Mesodermal cell (in vitro differentiated cells): ENCODE data around the gene ANKRD42.

ENCODE experiments used
- H3K27ac ChIP-seq: 2 replicates; pipeline ENCODE4 v1.7.0; 2013; ENCODE audit warnings: mild to moderate bottlenecking, low read depth, low read length, moderate library complexity; ENCODE audit not compliant: severe bottlenecking
- H3K36me3 ChIP-seq: 2 replicates; pipeline ENCODE4 v1.7.1; 2013; ENCODE audit warnings: mild to moderate bottlenecking, low read length, moderate library complexity; ENCODE audit not compliant: control insufficient read depth, insufficient read depth
- H3K4me1 ChIP-seq: one replicate; pipeline ENCODE4 v1.7.1; 2013; ENCODE audit warnings: mild to moderate bottlenecking, low read length; ENCODE audit not compliant: insufficient read depth, control insufficient read depth, poor library complexity, severe bottlenecking
- H3K4me3 ChIP-seq: 2 replicates; pipeline ENCODE4 v1.7.0; 2013; ENCODE audit warnings: low read length, control low read depth, mild to moderate bottlenecking; ENCODE audit not compliant: insufficient read depth, poor library complexity, severe bottlenecking; ENCODE audit errors: extremely low read depth
- H3K9me3 ChIP-seq: 2 replicates; pipeline ENCODE4 v1.7.1; 2013; ENCODE audit warnings: mild to moderate bottlenecking, low read length, moderate library complexity; ENCODE audit not compliant: control insufficient read depth
- WGBS, 2 experiments: methylation state at CpG; one replicate each; pipeline ENCODE4 v1.1.5; 2013; ENCODE audit warnings: missing lambda C conversion rate in 2 of 2; ENCODE audit not compliant: insufficient coverage in 2 of 2; 5-methylcytosine and 5-hydroxymethylcytosine counted together

The ANKRD42 gene

GRCh38 chr11:83293457-83293774, 99.9 kb downstream of the ANKRD42 start:
- no peaks in the 10 kb centered on the region for H3K9me3 ChIP-seq
- H3K4me1 ChIP-seq: peaks cover 4% of the 10 kb centered on the region
- 95 to 98% methylated on average over 3 of the region's 4 CpGs for WGBS, 2 experiments
- no peaks in the 10 kb centered on the region for H3K36me3 ChIP-seq
- no peak overlapping the region for H3K27ac ChIP-seq
- no peak overlapping the region for H3K4me3 ChIP-seq

GRCh38 chr11:83294208-83294607, 100.7 kb downstream of the ANKRD42 start:
- 93 to 100% methylated on average over 3 to 4 of the region's 4 CpGs for WGBS, 2 experiments
- Histone ChIP-seq H3K27ac (no peak overlapping the region), H3K36me3 (no peaks in the 10 kb centered on the region), H3K9me3 (no peaks in the 10 kb centered on the region), H3K4me3 (no peak overlapping the region), H3K4me1 (peaks cover 4% of the 10 kb centered on the region)
